Calu3 (cell line): ENCODE data around the gene PSMC3. TPM values are rescaled to one million over a fixed set of nuclear protein-coding genes. Genes with fewer than 3 reads are reported as not detected.

Source experiments
- BruUV-seq: library from RNA; stranded (reverse); fragments of 400-500 nt; replicated peaks from 2 replicates; lab custom pipeline; 2021; lab: Mats Ljungman, UMichigan
- CTCF ChIA-PET: fragments of 300-600 bp; sonication (Branson Sonifier 250); formaldehyde crosslinking; loops from one replicate; lab custom pipeline; 2022; ENCODE audit warnings: antibody characterized with exemption; lab: Charles Lee
- DNase-seq: peaks from one replicate; pipeline ENCODE4 v3.0.0; 2022
- H3K27ac Mint-ChIP-seq: one replicate; pipeline ENCODE4 v1.8.0; 2022; ENCODE audit warnings: mixed read lengths; ENCODE audit not compliant: unreplicated experiment
- H3K27me3 Mint-ChIP-seq: one replicate; pipeline ENCODE4 v1.8.0; 2022; ENCODE audit warnings: mixed read lengths; ENCODE audit not compliant: unreplicated experiment
- H3K36me3 Mint-ChIP-seq: one replicate; pipeline ENCODE4 v1.8.0; 2022; ENCODE audit warnings: mild to moderate bottlenecking, moderate library complexity, mixed read lengths; ENCODE audit not compliant: insufficient read depth, unreplicated experiment
- H3K4me1 Mint-ChIP-seq: one replicate; pipeline ENCODE4 v1.8.0; 2022; ENCODE audit warnings: mild to moderate bottlenecking, low read depth, mixed read lengths; ENCODE audit not compliant: unreplicated experiment
- H3K4me3 Mint-ChIP-seq: one replicate; pipeline ENCODE4 v1.8.0; 2022; ENCODE audit warnings: mild to moderate bottlenecking, low read depth, moderate library complexity, mixed read lengths; ENCODE audit not compliant: unreplicated experiment
- H3K9me3 Mint-ChIP-seq: one replicate; pipeline ENCODE4 v1.8.0; 2022; ENCODE audit warnings: low read depth, mixed read lengths; ENCODE audit not compliant: unreplicated experiment
- intact Hi-C: fragments of 100-400 bp; cut with micrococcal nuclease; formaldehyde crosslinking; loops from one replicate; pipeline ENCODE4 v1.10.0; 2022; ENCODE audit not compliant: unreplicated experiment
- total RNA-seq: library from RNA; stranded (reverse); gene quantifications from 2 replicates; pipeline ENCODE4 v1.2.3, GENCODE V29; 2022
- TF ChIP-seq, protein P1 (sequence below): fragments of 200-600 bp; IDR thresholded peaks from one replicate; pipeline ENCODE4 v1.8.0; 2022; ENCODE audit warnings: antibody characterized with exemption; ENCODE audit not compliant: unreplicated experiment

The PSMC3 gene
- total RNA-seq, 1 experiment from 2014 or later, result 173 TPM

- no peaks in the 10 kb centered on the region for H3K9me3 Mint-ChIP-seq
Observed at GRCh38 chr11:47447906-47448305, 21.7 kb upstream of the PSMC3 start.

DNA sequence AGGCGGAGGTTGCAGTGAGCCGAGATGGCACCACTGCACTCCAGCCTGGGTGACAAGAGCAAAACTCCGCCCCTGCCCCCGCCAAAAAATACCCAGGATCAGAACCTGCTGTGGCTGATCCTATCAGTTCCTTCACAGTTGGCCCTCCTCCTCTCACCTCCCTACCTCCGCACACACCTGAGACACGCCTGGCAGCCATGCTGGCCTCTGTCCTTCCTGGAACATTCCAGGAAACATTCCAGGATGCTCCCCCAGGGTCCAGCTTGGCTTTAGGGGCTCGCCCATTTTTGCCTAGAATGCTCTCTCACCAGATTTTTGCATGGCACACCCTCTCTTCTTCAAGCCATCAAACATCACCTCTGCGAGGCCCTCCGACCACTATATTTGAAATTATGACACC is 20.6 kb upstream of the PSMC3 start:
- Mint-ChIP-seq H3K36me3 (peaks cover 9% of the 10 kb centered on the region), H3K27me3 (no peaks in the 10 kb centered on the region), H3K4me1 (no peaks in the 10 kb centered on the region), H3K9me3 (no peaks in the 10 kb centered on the region), H3K27ac (no peak overlapping the region), H3K4me3 (no peak overlapping the region)
- TF ChIP-seq, protein P1, sequence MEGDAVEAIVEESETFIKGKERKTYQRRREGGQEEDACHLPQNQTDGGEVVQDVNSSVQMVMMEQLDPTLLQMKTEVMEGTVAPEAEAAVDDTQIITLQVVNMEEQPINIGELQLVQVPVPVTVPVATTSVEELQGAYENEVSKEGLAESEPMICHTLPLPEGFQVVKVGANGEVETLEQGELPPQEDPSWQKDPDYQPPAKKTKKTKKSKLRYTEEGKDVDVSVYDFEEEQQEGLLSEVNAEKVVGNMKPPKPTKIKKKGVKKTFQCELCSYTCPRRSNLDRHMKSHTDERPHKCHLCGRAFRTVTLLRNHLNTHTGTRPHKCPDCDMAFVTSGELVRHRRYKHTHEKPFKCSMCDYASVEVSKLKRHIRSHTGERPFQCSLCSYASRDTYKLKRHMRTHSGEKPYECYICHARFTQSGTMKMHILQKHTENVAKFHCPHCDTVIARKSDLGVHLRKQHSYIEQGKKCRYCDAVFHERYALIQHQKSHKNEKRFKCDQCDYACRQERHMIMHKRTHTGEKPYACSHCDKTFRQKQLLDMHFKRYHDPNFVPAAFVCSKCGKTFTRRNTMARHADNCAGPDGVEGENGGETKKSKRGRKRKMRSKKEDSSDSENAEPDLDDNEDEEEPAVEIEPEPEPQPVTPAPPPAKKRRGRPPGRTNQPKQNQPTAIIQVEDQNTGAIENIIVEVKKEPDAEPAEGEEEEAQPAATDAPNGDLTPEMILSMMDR, result no peak
- intact Hi-C loops, result no loop called here
- CTCF ChIA-PET, result no interaction called here
- DNase-seq, result no peak
- BruUV-seq, result no TSS peak

More at GRCh38 chr11:47447906-47448305, 21.7 kb upstream of the PSMC3 start:
- no peak overlapping the region for H3K27ac Mint-ChIP-seq
- TF ChIP-seq, protein P1, result no peak
- no TSS peak for BruUV-seq
- no peak for DNase-seq
- H3K4me3 Mint-ChIP-seq, result no peak overlapping the region
- CTCF ChIA-PET, result interaction anchor here (0.6 kb wide), 1 partner anchor 1817 kb away, joined by 3 read pairs; no protein-coding TSS in a partner anchor
- peaks cover 13% of the 10 kb centered on the region for H3K36me3 Mint-ChIP-seq
- H3K27me3 Mint-ChIP-seq, result no peaks in the 10 kb centered on the region
- no peaks in the 10 kb centered on the region for H3K4me1 Mint-ChIP-seq
- intact Hi-C loops, result no loop called here

- intact Hi-C loops, result no loop called here
- Mint-ChIP-seq H3K27ac (no peak overlapping the region), H3K9me3 (no peaks in the 10 kb centered on the region), H3K36me3 (peaks cover 9% of the 10 kb centered on the region), H3K4me3 (no peak overlapping the region), H3K4me1 (no peaks in the 10 kb centered on the region), H3K27me3 (no peaks in the 10 kb centered on the region)
- CTCF ChIA-PET, result interaction anchor here (0.7 kb wide), 2 partner anchors 53 to 69 kb away, joined by 3 to 5 read pairs; no protein-coding TSS in a partner anchor
- TF ChIP-seq, protein P1, result no peak
- no peak for DNase-seq
- no TSS peak for BruUV-seq
Observed at GRCh38 chr11:47445840-47446239, 19.6 kb upstream of the PSMC3 start.

DNA sequence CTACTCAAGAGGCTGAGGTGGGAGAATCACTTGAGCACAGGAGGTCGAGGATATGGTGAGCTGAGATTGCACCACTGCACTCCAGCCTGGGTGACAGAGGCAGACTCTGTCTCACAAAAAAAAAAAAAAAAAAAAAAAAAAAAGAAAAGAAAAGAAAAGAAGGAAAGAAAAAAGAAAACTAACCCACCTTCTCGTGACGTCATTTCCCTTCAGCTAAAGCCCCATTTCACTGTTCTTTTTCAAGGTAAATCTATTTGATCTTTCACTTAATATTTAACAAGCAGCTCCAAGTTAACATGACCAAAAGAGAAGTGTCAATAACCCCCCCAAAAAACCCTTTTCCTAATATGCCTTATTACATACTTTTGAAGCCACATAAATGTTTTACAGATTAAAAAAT is 17.6 kb upstream of the PSMC3 start:
- H3K4me3 Mint-ChIP-seq, result no peak overlapping the region
- no TSS peak for BruUV-seq
- H3K36me3 Mint-ChIP-seq, result peaks cover 9% of the 10 kb centered on the region
- no peak overlapping the region for H3K27ac Mint-ChIP-seq
- H3K27me3 Mint-ChIP-seq, result no peaks in the 10 kb centered on the region
- DNase-seq, result no peak
- no peaks in the 10 kb centered on the region for H3K4me1 Mint-ChIP-seq
- intact Hi-C loops, result no loop called here
- no peaks in the 10 kb centered on the region for H3K9me3 Mint-ChIP-seq
- CTCF ChIA-PET, result no interaction called here
- TF ChIP-seq, protein P1, result no peak
